Activated CD8-positive, alpha-beta memory T cell treated with anti-CD3 and anti-CD28 coated beads, Interleukin-2, amount 50 U/mL, for 1 hour (primary cell): ENCODE results near the gene IGF1R.
"Not testable (repeated sequence)": the region's sequence is repeated elsewhere in the genome, so short reads cannot be mapped to it uniquely, and the experiment has no call there.

Experiments used
- DNase-seq: peaks from one replicate; pipeline ENCODE4 v3.0.0-alpha.2; 2020; ENCODE audit errors: extremely low read depth

Gene IGF1R

DNA sequence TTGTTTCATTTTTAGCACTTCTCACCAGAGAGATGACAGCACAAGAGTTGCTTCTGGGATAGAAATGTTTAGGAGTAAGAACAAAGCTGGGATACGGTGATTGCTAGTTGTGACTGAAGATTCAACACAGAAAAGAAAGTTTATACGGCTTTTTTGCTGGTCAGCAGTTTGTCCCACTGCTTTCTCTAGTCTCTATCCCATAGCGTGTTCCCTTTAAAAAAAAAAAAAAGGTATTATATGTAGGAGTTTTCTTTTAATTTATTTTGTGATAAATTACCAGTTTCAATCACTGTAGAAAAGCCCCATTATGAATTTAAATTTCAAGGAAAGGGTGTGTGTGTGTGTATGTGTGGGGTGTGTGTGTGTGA, 311.3 kb downstream of the IGF1R start:
- DNase-seq, result no peak

DNA sequence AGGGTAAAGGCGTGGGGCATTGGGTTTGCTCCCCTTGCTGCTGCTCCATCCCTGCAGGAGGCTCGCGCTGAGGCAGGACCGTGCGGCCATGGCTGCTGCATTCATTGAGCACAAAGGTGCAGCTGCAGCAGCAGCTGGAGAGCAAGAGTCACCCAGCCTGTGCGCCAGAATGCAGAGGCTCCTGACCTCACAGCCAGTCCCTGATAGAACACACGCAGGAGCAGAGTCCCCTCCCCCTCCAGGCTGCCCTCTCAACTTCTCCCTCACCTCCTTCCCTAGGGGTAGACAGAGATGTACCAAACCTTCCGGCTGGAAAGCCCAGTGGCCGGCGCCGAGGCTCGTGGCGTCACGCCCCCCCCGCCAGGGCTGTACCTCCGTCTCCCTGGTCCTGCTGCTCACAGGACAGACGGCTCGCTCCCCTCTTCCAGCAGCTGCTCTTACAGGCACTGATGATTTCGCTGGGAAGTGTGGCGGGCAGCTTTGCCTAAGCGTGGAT, 312.3 kb downstream of the IGF1R start:
- no peak for DNase-seq

- DNase-seq, result no peak
These were observed 315.1 kb downstream of the IGF1R start for GRCh38 chr15:98963444-98963843.

GRCh38 chr15:98964466-98965133, 316.3 kb downstream of the IGF1R start:
- DNase-seq, result no peak

GRCh38 chr15:98965134-98965491, 316.8 kb downstream of the IGF1R start:
- DNase-seq, result not testable (repeated sequence)

GRCh38 chr15:98965597-98965996, 317.3 kb downstream of the IGF1R start:
- no peak for DNase-seq

- DNase-seq, result no peak
These were observed 317.9 kb downstream of the IGF1R start for GRCh38 chr15:98966091-98966787.

DNA sequence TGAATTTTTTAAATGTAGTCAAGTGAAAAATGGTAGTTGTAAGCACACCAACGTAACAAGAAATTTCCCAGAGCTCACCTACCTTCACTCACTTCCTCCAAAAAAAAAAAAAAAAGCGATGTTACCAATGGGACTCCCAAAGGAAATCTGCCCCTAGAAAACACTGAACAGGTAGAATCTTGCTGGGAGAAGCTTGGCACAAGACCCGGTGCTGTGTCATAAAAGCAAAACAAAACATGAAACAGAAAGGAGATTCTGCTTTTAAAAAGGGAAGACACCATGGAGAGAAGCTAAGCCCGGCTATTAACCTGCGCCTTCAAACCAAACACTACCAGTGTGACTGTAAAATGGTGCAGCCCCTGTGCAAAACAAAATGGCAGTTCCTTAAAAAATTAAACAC, 318.8 kb downstream of the IGF1R start:
- no peak for DNase-seq

- no peak for DNase-seq
These were observed 319.6 kb downstream of the IGF1R start for GRCh38 chr15:98967916-98968315.

DNA sequence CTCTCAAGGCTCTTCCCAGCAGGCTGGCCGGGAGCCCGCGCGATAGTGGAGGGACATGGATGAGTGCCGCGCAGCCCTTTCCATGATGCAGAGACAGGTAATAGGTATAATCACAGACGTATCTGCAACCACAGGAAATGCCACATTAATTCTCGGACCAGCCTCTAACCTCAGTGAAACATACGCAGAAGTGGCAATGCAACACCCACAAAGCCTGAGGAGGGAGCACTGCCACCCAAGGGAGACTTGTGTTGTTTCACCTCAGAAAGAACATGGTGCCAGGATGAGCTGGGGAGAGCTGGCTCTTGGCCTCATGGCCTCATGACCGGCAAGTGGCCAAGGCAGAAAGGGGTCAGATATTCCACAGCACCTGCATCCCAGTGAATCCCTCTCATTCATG, 320.2 kb downstream of the IGF1R start:
- DNase-seq, result no peak

- DNase-seq, result no peak
These were observed 320.9 kb downstream of the IGF1R start for GRCh38 chr15:98969126-98969735.

DNA sequence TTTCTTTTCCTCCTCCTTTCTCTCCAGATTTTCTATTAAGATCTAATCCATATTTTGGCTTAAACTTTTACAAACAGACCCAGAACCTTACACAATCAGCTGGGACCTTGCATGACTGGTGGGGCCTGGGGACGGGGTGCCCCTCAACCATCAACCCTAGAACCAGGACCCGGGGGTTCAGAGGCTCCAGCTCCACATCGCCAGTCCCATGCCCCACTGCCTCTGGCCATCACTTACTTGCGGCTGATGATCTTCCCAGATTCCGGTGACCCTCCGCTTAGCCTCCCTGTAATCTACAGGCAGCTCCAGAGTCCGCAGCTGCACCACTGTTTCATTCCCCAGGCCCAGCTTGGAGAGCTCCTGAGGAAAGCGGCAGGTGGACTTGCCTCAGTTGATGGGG, 322.5 kb downstream of the IGF1R start:
- DNase-seq, result no peak

- no peak for DNase-seq
These were observed 328.2 kb downstream of the IGF1R start for GRCh38 chr15:98976500-98976899.

DNA sequence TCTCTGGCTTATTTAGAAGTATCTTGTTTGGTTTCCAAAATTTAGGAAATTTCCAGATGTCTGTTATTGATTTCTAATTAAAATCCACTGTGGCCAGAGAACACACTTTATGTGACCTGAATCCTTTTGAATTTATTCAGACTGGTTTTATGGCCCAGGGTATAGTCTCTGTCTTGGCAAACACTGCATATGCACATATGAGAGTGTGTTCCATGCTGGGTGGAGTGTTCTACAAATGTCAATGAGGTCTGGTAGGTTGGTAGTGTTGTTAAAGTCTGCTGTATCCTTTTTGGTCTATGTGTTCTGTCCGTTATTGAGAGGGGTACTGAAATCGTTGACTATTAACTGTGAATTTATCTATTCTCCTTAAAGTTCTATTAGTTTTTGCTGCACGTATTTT, 329.1 kb downstream of the IGF1R start:
- no peak for DNase-seq

- no peak for DNase-seq
These were observed 329.8 kb downstream of the IGF1R start for GRCh38 chr15:98978153-98978552.

DNA sequence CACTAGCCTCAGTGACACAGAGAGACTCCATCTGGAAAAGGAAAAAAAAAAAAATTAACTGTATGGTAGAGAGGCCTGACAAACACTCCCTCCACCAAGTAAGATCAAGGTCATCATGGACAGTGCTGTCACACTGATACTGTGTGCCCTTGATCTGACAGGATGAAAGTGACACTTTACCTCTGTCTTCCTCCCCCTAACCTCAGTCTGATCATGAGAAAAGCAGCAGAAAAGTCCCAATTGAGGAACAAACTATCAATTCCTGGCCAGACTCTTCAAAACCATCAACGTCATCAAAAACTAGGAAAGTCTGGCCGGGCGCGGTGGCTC, 332.5 kb downstream of the IGF1R start:
- no peak for DNase-seq

DNA sequence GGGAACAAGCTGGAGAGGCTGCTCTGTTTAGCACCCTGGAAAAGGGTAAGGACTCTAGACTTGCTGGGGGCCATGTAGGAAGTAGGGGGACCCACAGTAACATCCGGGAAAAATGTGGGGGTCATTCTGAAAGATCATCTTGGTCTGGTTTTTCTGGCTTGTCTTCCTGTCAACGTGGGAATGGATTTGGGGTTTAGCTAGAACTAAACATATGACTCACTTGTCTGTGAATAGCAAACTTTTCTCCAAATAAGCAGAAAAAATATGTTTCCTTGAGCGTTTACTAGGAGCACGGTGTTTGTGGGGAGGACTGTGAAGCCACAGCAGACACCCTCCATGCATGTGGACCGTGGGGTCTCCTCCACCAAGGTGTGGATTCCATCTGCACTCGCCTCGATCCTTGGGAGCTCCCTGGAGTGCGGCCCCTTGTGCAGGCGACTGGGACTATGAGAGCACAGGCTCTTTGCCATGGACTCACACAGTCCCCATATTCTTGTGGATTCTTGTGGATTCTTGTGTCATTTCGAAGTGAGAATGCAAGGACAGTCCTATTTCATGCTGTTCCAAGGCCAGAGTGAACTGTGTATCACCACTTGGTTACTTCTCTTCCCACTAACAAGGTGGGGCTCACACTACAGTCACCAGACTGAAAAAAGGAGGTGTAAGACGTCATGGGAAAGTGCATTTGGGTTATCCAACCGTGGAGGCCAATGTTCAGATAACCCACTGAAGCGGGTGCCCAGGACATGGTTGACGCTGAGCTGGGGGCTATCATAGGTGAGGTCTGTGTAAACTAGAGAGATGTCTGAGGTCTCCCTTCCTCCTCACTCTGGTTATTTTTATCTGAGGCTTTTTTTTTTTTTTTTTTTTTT, 333.7 kb downstream of the IGF1R start:
- no peak for DNase-seq

DNA sequence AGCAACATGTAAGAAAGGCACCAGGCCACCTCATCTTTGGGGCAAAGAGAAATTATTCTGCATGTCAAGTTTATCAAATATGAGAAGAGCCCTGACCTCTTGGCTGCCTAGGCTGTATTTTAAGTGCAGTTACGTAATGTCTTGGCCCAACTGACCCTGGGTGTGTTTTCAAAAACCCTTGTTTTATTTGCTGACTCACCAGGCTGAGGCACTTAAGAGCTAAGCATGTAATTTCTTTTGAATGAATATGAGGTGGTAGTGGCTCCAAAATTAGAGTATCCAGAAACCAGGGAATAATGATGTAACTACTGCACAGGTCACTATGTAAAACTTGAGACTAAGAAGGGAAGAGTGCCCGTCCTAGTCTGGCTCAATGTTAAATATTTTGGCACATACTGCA, 335.0 kb downstream of the IGF1R start:
- no peak for DNase-seq

DNA sequence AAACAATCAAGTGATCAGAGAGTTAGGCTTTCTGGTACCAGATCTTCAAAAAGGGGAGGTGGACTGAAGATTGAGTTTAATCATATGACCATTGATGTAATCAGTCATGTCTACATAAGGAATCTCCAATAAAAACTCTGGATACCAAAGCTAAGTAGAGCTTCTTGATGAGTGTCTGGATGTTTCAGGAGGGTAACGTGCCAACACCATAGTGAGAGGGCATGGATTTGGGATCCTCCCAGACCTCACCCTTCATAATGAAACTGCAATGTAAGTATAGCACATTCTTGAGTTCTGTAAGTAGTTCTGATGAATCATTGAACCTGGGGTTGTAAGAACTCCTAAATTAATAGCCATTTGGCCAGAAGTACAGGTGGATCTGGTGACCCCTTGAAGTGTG, 337.9 kb downstream of the IGF1R start:
- no peak for DNase-seq

GRCh38 chr15:98994892-98995291, 346.6 kb downstream of the IGF1R start:
- DNase-seq, result no peak

GRCh38 chr15:98996169-98996568, 347.8 kb downstream of the IGF1R start:
- no peak for DNase-seq

GRCh38 chr15:98996624-98997023, 348.3 kb downstream of the IGF1R start:
- no peak for DNase-seq
